ENCODE measurements around the gene TMIGD1. TPM values are rescaled to one million over a fixed set of nuclear protein-coding genes. Genes with fewer than 3 reads are reported as not detected.

TMIGD1 gene
- total RNA-seq, 1 experiment from 2014 or later: not detected

GRCh38 chr17:30337393-30337999 lies 3.6 kb upstream of the TMIGD1 start:
- H3K36me3 ChIP-seq (ENCODE audit: insufficient read depth, low read length, poor library complexity, severe bottlenecking): no peaks in the 10 kb centered on the region
- CTCF ChIA-PET: interaction anchor here (1.4 kb wide), 1 partner anchor 233 kb away, joined by 15 read pairs; no protein-coding TSS in a partner anchor
- DNase-seq (ENCODE audit: low spot score): no peak
- peaks cover 16% of the 10 kb centered on the region for H3K4me1 ChIP-seq (ENCODE audit: insufficient read depth, low read length, poor library complexity, severe bottlenecking)
- no peak for TF ChIP-seq EZH2 (IDR thresholded peaks at IDR 0.05; ENCODE audit: borderline replicate concordance, low read depth, low read length, poor library complexity, severe bottlenecking)
- no peak for TF ChIP-seq CTCF (conservative IDR thresholded peaks at IDR 0.05; ENCODE audit: low read depth, low read length)
- H3K9me3 ChIP-seq (ENCODE audit: low read depth, low read length, poor library complexity, severe bottlenecking): no peaks in the 10 kb centered on the region
- intact Hi-C loops (cut with micrococcal nuclease; ENCODE audit: unreplicated experiment): no loop called here
- POLR2A ChIA-PET (ENCODE audit: low non-redundant PET): no interaction called here
- H3K27ac ChIP-seq (ENCODE audit: low read depth, low read length, poor library complexity, severe bottlenecking): no peak overlapping the region
- no peak overlapping the region for H3K4me3 ChIP-seq (ENCODE audit: low read depth, low read length, poor library complexity, severe bottlenecking)
- H3K27me3 ChIP-seq (replicated peaks; ENCODE audit: insufficient read depth, low read depth, low read length, poor library complexity): peaks cover 5% of the 10 kb centered on the region
- BruUV-seq (replicated peaks): no TSS peak

DNA sequence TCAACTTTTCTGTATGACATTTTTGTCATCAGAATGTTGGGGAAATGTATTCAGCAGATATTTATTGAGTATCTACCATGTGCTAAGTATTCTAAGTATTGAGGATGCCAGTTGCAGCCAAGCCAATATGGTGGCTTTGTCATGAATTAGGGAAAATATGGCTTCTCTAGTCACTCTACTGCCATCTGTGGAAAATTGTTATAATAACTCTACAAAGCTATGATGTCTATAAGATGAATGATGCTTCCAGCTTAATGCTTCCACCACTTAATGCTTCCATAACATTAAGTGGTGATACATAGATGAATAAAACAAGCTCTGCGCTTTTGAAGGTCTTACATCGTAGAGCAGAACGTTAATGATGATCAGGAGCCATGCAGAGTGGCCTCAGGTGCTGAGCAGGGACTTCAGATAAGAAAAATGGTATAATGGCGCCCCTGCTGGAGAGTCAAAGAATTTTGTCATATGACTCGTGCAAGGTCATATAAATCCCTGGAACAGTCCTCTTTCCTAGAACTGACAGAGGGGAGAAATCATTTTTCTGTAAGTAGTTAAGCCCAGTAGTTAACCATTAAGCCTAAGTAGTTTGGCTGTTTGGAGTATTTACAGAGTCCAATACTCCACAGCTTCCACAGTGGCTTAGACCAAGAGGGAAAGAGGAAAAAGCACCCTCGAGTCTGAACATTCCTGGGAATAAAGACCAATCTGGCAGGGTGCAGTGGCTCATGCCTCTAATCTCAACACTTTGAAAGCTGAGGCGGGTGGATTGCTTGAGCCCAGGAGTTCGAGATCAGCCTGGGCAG lies 2.7 kb upstream of the TMIGD1 start:
- intact Hi-C loops (cut with micrococcal nuclease; ENCODE audit: unreplicated experiment): loop anchor here (1.0 kb wide), 1 partner anchor 232 kb away; no protein-coding TSS in a partner anchor
- CTCF ChIA-PET: interaction anchor here (0.5 to 1.4 kb wide), 7 partner anchors 9 to 1164 kb away, joined by 3 to 15 read pairs (median 4); partner anchors contain the start of gene BLMH
- Histone ChIP-seq H3K9me3 (ENCODE audit: low read depth, low read length, poor library complexity, severe bottlenecking) (no peaks in the 10 kb centered on the region), H3K36me3 (ENCODE audit: insufficient read depth, low read length, poor library complexity, severe bottlenecking) (no peaks in the 10 kb centered on the region), H3K27ac (ENCODE audit: low read depth, low read length, poor library complexity, severe bottlenecking) (no peak overlapping the region), H3K4me1 (ENCODE audit: insufficient read depth, low read length, poor library complexity, severe bottlenecking) (peaks cover 16% of the 10 kb centered on the region), H3K4me3 (ENCODE audit: low read depth, low read length, poor library complexity, severe bottlenecking) (no peak overlapping the region), H3K27me3 (replicated peaks; ENCODE audit: insufficient read depth, low read depth, low read length, poor library complexity) (no peaks in the 10 kb centered on the region)
- POLR2A ChIA-PET (ENCODE audit: low non-redundant PET): interaction anchor here (0.6 kb wide), 1 partner anchor 92 kb away, joined by 3 read pairs; no protein-coding TSS in a partner anchor
- BruUV-seq (replicated peaks): no TSS peak
- peak; percentile 73 for DNase-seq (ENCODE audit: low spot score)
- no peak for TF ChIP-seq EZH2 (IDR thresholded peaks at IDR 0.05; ENCODE audit: borderline replicate concordance, low read depth, low read length, poor library complexity, severe bottlenecking)
- TF ChIP-seq CTCF (conservative IDR thresholded peaks at IDR 0.05; ENCODE audit: low read depth, low read length): peak; percentile 85

DNA sequence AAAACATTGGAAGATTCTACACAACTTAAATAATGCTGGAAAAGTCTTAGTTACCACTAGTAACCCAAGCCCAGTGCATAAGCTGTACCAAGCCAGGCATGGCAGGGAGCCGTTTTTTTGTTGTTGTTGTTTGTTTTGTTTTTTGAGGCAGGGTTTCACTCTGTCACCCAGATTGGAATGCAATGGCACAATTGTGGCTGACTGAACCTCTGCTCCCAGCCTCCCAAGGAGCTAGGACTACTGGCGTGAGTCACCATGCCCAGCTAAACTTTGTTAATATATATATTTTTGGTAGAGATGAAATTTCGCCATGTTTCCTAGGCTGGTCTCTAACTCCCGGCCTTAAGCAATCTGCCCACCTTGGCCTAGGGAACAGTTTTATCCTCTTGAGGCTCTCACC lies 564 bp upstream of the TMIGD1 start:
- intact Hi-C loops (cut with micrococcal nuclease; ENCODE audit: unreplicated experiment): no loop called here
- no peak for TF ChIP-seq EZH2 (IDR thresholded peaks at IDR 0.05; ENCODE audit: borderline replicate concordance, low read depth, low read length, poor library complexity, severe bottlenecking)
- TF ChIP-seq CTCF (conservative IDR thresholded peaks at IDR 0.05; ENCODE audit: low read depth, low read length): no peak
- Histone ChIP-seq H3K27ac (ENCODE audit: low read depth, low read length, poor library complexity, severe bottlenecking) (no peak overlapping the region), H3K9me3 (ENCODE audit: low read depth, low read length, poor library complexity, severe bottlenecking) (no peaks in the 10 kb centered on the region), H3K27me3 (replicated peaks; ENCODE audit: insufficient read depth, low read depth, low read length, poor library complexity) (no peaks in the 10 kb centered on the region), H3K4me1 (ENCODE audit: insufficient read depth, low read length, poor library complexity, severe bottlenecking) (no peaks in the 10 kb centered on the region), H3K4me3 (ENCODE audit: low read depth, low read length, poor library complexity, severe bottlenecking) (no peak overlapping the region), H3K36me3 (ENCODE audit: insufficient read depth, low read length, poor library complexity, severe bottlenecking) (no peaks in the 10 kb centered on the region)
- no TSS peak for BruUV-seq (replicated peaks)
- CTCF ChIA-PET: interaction anchor here (0.7 kb wide), 1 partner anchor 112 kb away, joined by 3 read pairs; no protein-coding TSS in a partner anchor
- POLR2A ChIA-PET (ENCODE audit: low non-redundant PET): no interaction called here
- no peak for DNase-seq (ENCODE audit: low spot score)

Data from A673 (cell line).